BLaER1 treated with 17β-estradiol and CSF1 and Interleukin-3, amounts not matched to agents 10 nM and 100 nM (cell line): Measurements from ENCODE around the gene FAM83D.
A peak's percentile ranks its signal among the peaks of the same experiment; 100 is the strongest.

Source experiments
- H3K27ac ChIP-seq, 11 experiments: shearing (Covaris generic); formaldehyde crosslinking; 2 replicates each; pipeline ENCODE4 v1.8.1; 2022
- H3K27me3 ChIP-seq, 11 experiments: shearing (Covaris generic); formaldehyde crosslinking; 2 replicates each; pipeline ENCODE4 v1.8.1; 2022
- H3K36me3 ChIP-seq, 11 experiments: shearing (Covaris generic); formaldehyde crosslinking; 2 replicates each; pipeline ENCODE4 v1.8.1; 2022
- H3K4me1 ChIP-seq, 10 experiments: shearing (Covaris generic); formaldehyde crosslinking; 2 replicates each; pipeline ENCODE4 v1.8.1; 2022
- H3K4me2 ChIP-seq, 11 experiments: shearing (Covaris generic); formaldehyde crosslinking; 2 replicates each; pipeline ENCODE4 v1.8.1; 2022
- H3K4me3 ChIP-seq, 10 experiments: shearing (Covaris generic); formaldehyde crosslinking; 2 replicates each; pipeline ENCODE4 v1.8.1; 2022
- H3K9ac ChIP-seq, 11 experiments: shearing (Covaris generic); formaldehyde crosslinking; 2 replicates each; pipeline ENCODE4 v1.8.1; 2022
- H3K9me3 ChIP-seq, 11 experiments: shearing (Covaris generic); formaldehyde crosslinking; replicated peaks in 1 of 11; 2 replicates each; pipeline ENCODE4 v1.8.1; 2022
- H4K20me1 ChIP-seq, 11 experiments: shearing (Covaris generic); formaldehyde crosslinking; 2 replicates each; pipeline ENCODE4 v1.8.1; 2022
- Cebpa-rat ChIP-seq, 11 experiments: shearing (Covaris generic); IDR thresholded peaks; 2 replicates each; pipeline ENCODE4 v1.8.1; 2022

The FAM83D gene

GRCh38 chr20:38924718-38925117 is 1.5 kb upstream of the FAM83D start:
- no peak for TF ChIP-seq Cebpa-rat (IDR thresholded peaks at IDR 0.05)
- H3K9ac ChIP-seq = no peak overlapping the region
- no peaks in the 10 kb centered on the region for H3K9me3 ChIP-seq
- H3K36me3 ChIP-seq = peaks cover 0 to 14% (median 5%) of the 10 kb centered on the region in 11 experiments; a peak in 12 of 22 replicates
- no peaks in the 10 kb centered on the region for H3K27me3 ChIP-seq
- no peak overlapping the region for H3K4me2 ChIP-seq
- H4K20me1 ChIP-seq = peaks cover 0 to 32% (median 22%) of the 10 kb centered on the region in 11 experiments; a peak in 18 of 22 replicates
- H3K27ac ChIP-seq = no peak overlapping the region
- peaks cover 18 to 29% (median 27%) of the 10 kb centered on the region in 10 experiments for H3K4me1 ChIP-seq
- no peak overlapping the region for H3K4me3 ChIP-seq

- peak overlapping the region; percentile 82 to 96 (median 91) for H3K9ac ChIP-seq
- peak overlapping the region; percentile 69 to 96 (median 88) for H3K4me3 ChIP-seq
- peaks cover 0 to 49% (median 46%) of the 10 kb centered on the region in 11 experiments; a peak in 18 of 22 replicates for H4K20me1 ChIP-seq
- H3K27me3 ChIP-seq = no peaks in the 10 kb centered on the region
- H3K36me3 ChIP-seq = peaks cover 0 to 37% (median 29%) of the 10 kb centered on the region in 11 experiments; a peak in 16 of 22 replicates
- no peaks in the 10 kb centered on the region for H3K9me3 ChIP-seq
- no peak for TF ChIP-seq Cebpa-rat (IDR thresholded peaks at IDR 0.05)
- H3K27ac ChIP-seq = peak overlapping the region in 10 of 11 experiments; percentile 56 to 93 (median 88); a peak in 21 of 22 replicates
- H3K4me2 ChIP-seq = peak overlapping the region; percentile 84 to 100 (median 96)
- peaks cover 18 to 51% (median 42%) of the 10 kb centered on the region in 10 experiments for H3K4me1 ChIP-seq
These were observed 858 bp downstream of the FAM83D start for GRCh38 chr20:38926934-38927616.

- peak overlapping the region in 2 of 11 experiments; percentile 88 to 92; a peak in 2 of 22 replicates for H3K27ac ChIP-seq
- peaks cover 0 to 59% (median 55%) of the 10 kb centered on the region in 11 experiments; a peak in 18 of 22 replicates for H4K20me1 ChIP-seq
- no peaks in the 10 kb centered on the region for H3K9me3 ChIP-seq
- H3K4me1 ChIP-seq = peaks cover 18 to 60% (median 45%) of the 10 kb centered on the region in 10 experiments
- H3K4me3 ChIP-seq = peak overlapping the region in 9 of 10 experiments; percentile 69 to 96 (median 88); a peak in 17 of 20 replicates
- peak overlapping the region in 10 of 11 experiments; percentile 83 to 96 (median 91); a peak in 18 of 22 replicates for H3K9ac ChIP-seq
- peaks cover 0 to 47% (median 37%) of the 10 kb centered on the region in 11 experiments; a peak in 16 of 22 replicates for H3K36me3 ChIP-seq
- TF ChIP-seq Cebpa-rat (IDR thresholded peaks at IDR 0.05) = no peak
- no peaks in the 10 kb centered on the region for H3K27me3 ChIP-seq
- peak overlapping the region; percentile 84 to 100 (median 96) for H3K4me2 ChIP-seq
These were observed 1.8 kb downstream of the FAM83D start for GRCh38 chr20:38927902-38928578.

DNA sequence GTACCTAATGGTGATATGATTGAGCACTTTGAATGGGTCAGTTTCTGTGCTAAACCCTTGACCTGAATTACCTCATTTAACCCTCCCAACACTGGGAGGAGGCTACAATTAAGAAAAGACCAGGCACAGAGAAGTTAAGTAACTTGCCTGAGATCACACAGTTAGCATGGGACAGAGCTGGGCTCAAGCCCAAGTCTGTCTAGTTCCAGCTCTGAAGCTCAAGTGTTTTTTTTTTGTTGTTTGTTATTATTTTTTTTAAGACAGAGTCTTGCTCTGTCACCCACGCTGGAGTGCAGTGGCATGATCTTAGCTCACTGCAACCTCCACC is 4.0 kb downstream of the FAM83D start:
- Histone ChIP-seq H4K20me1 (peaks cover 0 to 80% (median 77%) of the 10 kb centered on the region in 11 experiments; a peak in 18 of 22 replicates), H3K4me2 (peak overlapping the region in 9 of 11 experiments; percentile 48 to 98 (median 96); a peak in 8 of 22 replicates), H3K27me3 (no peaks in the 10 kb centered on the region), H3K4me1 (peaks cover 18 to 63% (median 45%) of the 10 kb centered on the region in 10 experiments), H3K36me3 (peaks cover 0 to 63% (median 55%) of the 10 kb centered on the region in 11 experiments; a peak in 16 of 22 replicates), H3K27ac (no peak overlapping the region), H3K4me3 (no peak overlapping the region), H3K9ac (no peak overlapping the region), H3K9me3 (no peaks in the 10 kb centered on the region)
- no peak for TF ChIP-seq Cebpa-rat (IDR thresholded peaks at IDR 0.05)

GRCh38 chr20:38931984-38932383 is 5.8 kb downstream of the FAM83D start:
- no peaks in the 10 kb centered on the region for H3K27me3 ChIP-seq
- peaks cover 0 to 98% (median 95%) of the 10 kb centered on the region in 11 experiments; a peak in 18 of 22 replicates for H4K20me1 ChIP-seq
- H3K9ac ChIP-seq = no peak overlapping the region; a peak in 2 of 22 replicates
- H3K36me3 ChIP-seq = peaks cover 0 to 81% (median 72%) of the 10 kb centered on the region in 11 experiments; a peak in 16 of 22 replicates
- H3K9me3 ChIP-seq = no peaks in the 10 kb centered on the region
- H3K4me3 ChIP-seq = no peak overlapping the region
- no peak for TF ChIP-seq Cebpa-rat (IDR thresholded peaks at IDR 0.05)
- peak overlapping the region in 2 of 11 experiments; percentile 13 to 16; a peak in 1 of 22 replicates for H3K27ac ChIP-seq
- H3K4me2 ChIP-seq = peak overlapping the region in 7 of 11 experiments; percentile 1 to 96 (median 33); a peak in 7 of 22 replicates
- H3K4me1 ChIP-seq = peaks cover 22 to 76% (median 56%) of the 10 kb centered on the region in 10 experiments

DNA sequence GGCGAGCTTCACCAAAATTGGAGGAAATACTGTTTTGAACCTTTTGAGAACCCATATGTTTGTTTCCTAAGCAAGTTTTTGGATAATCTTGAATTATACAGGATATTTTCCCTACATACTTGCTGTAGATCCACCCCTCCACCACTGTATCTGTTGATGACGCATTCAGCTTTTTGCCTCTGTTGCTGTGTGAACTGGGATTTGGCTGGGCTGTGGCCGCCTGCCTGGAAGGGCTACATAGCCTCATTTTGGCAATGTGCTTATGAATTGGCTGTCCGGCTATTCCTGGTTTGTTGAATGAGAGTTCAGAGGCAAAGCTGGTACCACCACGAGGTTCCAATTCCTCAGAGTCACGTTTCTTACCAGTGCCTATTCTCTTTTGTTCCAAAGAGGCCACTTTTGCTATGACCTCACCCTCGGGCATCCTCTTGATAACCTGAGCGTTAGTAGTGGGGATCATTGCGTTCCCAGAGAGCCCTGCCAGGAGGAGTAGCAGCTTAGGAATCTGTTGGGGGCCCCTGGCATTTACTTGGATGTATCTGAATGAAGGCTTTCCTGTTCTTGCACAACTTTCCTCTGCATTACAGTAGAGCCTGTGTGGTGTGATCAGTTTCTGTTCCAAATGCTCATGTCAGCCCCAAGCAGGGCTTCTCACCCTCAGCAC is 6.4 kb downstream of the FAM83D start:
- peaks cover 0 to 100% (median 98%) of the 10 kb centered on the region in 11 experiments; a peak in 18 of 22 replicates for H4K20me1 ChIP-seq
- peaks cover 16 to 76% (median 56%) of the 10 kb centered on the region in 10 experiments for H3K4me1 ChIP-seq
- H3K9me3 ChIP-seq = no peaks in the 10 kb centered on the region
- 0 out of 22 replicates have a peak, but pooled peaks of 1 of the 11 experiments have one; percentile 17 for TF ChIP-seq Cebpa-rat (IDR thresholded peaks at IDR 0.05)
- peaks cover 0 to 87% (median 77%) of the 10 kb centered on the region in 11 experiments; a peak in 16 of 22 replicates for H3K36me3 ChIP-seq
- peak overlapping the region in 6 of 11 experiments; percentile 4 to 96 (median 30); a peak in 7 of 22 replicates for H3K4me2 ChIP-seq
- no peak overlapping the region for H3K4me3 ChIP-seq
- no peaks in the 10 kb centered on the region for H3K27me3 ChIP-seq
- no peak overlapping the region for H3K9ac ChIP-seq
- H3K27ac ChIP-seq = 0 out of 22 replicates have a peak overlapping the region, but pooled peaks of 1 of the 11 experiments have one; percentile 16

- peaks cover 0 to 100% (median 99%) of the 10 kb centered on the region in 11 experiments; a peak in 18 of 22 replicates for H4K20me1 ChIP-seq
- H3K36me3 ChIP-seq = peaks cover 0 to 100% (median 88%) of the 10 kb centered on the region in 11 experiments; a peak in 19 of 22 replicates
- H3K4me3 ChIP-seq = no peak overlapping the region
These were observed 8.3 kb downstream of the FAM83D start for GRCh38 chr20:38934530-38934929.

DNA sequence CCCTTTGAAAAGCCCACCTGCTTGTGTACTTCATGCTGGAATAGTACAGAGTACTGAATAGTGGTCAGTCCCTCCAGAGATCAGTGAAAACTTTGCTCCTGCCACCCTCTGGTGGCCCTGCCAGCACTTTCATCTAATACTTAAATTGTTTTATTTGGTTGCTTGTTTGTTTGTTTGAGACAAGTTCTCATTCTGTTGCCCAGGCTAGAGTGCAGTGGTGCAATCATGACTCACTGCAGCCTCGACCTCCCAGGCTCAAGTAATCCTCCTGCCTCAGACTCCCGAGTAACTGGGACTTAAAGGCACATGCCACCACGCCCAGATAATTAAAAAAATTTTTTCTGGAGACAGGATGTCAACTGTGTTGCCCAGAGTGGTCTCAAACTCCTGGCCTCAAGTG is 9.1 kb downstream of the FAM83D start:
- Histone ChIP-seq H3K27me3 (no peaks in the 10 kb centered on the region), H3K36me3 (peaks cover 0 to 100% (median 88%) of the 10 kb centered on the region in 11 experiments; a peak in 19 of 22 replicates), H3K9me3 (no peaks in the 10 kb centered on the region), H3K4me3 (no peak overlapping the region), H3K4me2 (no peak overlapping the region), H3K9ac (no peak overlapping the region), H4K20me1 (peaks cover 0 to 100% (median 99%) of the 10 kb centered on the region in 11 experiments; a peak in 18 of 22 replicates), H3K27ac (no peak overlapping the region), H3K4me1 (peaks cover 6 to 69% (median 36%) of the 10 kb centered on the region in 10 experiments; a peak in 18 of 20 replicates)
- no peak for TF ChIP-seq Cebpa-rat (IDR thresholded peaks at IDR 0.05)

More at GRCh38 chr20:38934530-38934929, 8.3 kb downstream of the FAM83D start:
- Histone ChIP-seq H3K4me2 (no peak overlapping the region), H3K9me3 (no peaks in the 10 kb centered on the region), H3K9ac (no peak overlapping the region), H3K4me1 (peaks cover 6 to 74% (median 44%) of the 10 kb centered on the region in 10 experiments; a peak in 18 of 20 replicates), H3K27ac (no peak overlapping the region), H3K27me3 (no peaks in the 10 kb centered on the region)
- no peak for TF ChIP-seq Cebpa-rat (IDR thresholded peaks at IDR 0.05)
